ENCODE measurements around the gene UBAC2.

The UBAC2 gene

DNA sequence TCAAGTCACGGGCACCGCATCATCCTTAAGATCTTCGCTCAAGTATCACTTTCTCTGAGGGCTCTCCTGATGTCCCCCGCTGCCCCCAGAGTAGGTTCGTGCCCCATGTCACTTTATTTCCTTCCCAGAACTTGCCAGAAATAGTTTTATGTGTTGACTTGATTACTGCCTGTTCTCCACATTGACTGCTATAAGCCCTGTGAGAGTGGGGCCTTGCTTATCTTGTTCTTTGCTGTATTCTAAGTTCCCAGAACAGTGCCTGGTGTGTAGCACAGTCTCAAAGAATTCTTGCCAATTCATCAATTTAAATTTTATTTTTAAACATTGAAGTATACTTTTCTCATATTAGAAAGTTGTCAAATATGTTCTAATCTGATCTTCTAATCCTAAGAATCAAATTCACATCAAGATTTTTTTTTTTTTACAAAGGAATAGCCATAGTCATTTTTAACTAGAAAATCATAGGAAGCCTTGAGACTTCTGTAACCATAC, 138.6 kb downstream of the UBAC2 start:
- DNase-seq (ENCODE audit: low read depth) = no peak

DNA sequence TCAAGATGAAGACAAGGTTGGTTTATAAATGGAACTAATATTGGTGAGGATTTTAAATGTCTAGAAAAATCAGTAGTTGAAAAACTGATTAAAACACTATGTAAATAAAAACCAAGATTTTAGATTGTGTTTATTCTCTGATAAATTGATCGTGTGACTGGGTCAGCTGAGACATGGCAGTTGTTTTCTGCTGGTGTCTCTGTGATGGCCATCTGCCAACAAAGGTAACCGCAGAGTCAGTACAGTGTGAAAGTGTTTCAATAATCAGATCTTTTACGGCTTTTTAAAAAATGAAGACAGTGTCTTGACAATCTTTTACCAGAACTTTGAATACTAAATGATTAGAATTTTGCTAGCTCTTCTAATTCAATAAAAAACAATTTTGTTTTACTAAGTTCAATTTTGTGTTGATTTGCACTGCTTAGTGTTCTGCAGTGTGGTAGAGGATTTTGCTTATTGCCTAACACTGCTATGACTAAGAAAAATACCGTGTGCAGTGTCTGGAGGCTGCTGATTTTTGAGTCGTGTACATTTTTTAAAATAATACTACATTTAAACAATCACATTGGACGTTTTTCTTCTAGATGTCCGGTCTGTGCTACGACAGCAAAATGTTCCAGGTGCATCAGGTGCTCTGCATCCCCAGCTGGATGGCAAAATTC, 139.2 kb downstream of the UBAC2 start:
- peak; percentile 82 for DNase-seq (ENCODE audit: low read depth)

DNA sequence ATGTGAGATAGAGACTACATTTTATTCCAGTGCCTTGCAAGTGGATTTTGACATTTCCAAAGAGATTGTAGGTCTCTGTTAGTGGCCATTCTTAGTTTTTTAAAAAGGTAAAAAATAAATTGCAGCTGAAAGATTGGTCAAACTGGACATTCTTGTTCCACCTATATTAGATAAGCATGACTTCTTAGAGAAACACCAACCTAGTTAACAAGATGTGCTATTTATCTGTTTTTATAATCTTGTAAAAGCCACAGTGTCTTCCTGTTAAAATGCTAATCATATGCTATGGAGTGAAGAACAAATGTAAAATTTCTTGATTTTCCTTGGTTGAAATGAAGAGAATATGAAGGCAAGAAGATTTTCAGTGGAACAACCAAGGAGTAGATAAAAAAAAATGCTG, 140.0 kb downstream of the UBAC2 start:
- DNase-seq (ENCODE audit: low read depth) = no peak

DNA sequence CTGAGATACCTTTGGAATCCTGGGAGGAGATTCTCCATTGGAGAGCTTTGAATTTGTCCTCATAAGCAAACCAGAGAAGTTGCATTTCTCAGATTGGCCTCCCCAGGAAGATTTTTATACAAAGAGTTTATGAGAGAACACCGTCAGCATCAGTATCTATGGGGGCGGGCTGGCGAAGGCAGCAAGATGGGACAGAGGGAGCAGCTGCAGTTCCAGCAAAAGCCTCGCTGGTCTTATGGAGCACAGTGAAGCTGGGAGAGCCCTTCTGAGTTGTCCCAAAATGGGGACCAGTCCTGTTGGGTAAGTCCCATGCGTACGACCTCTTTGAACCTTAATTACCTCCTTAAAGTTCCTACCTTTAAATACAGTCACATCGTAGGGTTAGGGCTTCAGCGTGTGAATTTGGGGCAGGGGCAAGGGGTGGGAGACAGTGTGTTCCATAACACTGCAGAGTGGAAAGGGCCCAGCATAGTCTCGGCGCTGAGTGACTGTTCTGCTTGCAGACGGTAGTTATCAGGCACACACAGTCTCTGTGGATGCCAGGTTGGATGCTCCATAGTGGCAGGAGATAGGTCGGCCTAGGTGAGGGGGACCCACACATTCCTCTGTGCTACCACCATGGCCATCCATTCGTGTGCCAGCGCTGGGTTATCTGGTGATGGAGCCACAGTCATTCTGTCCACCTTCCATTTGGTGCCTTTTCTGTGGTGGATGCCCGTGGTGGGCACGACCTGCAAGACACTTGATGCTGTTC, 141.5 kb downstream of the UBAC2 start:
- no peak for DNase-seq (ENCODE audit: low read depth)

DNA sequence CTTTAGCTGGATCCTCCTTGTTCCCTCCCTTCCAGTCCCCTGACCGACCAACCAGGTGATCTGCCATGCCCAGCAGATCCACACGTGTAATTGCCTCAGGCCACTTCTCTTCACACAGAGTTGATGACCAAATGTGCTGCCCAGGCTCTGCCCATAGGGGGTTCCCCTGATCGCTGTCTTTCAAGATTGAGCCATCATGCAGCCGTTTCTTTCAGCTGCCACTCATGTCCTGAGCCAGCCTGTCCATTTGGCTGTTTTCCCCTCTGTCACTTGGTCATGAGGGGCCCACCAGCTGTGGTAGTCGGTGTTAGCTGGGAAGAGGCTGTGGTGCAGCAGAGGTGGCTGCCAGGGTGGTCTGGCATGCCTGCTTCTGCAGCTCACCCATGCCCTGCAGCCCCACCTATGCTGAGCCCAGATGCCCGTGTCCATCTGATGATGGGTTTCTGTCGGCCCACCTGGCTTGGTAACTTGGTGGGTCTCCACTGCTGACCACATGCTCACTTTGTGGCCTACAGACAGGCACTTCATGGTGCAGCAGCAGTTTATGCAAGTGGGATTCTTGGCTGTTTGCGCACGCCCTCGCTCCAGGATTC, 142.2 kb downstream of the UBAC2 start:
- no peak for DNase-seq (ENCODE audit: low read depth)

DNA sequence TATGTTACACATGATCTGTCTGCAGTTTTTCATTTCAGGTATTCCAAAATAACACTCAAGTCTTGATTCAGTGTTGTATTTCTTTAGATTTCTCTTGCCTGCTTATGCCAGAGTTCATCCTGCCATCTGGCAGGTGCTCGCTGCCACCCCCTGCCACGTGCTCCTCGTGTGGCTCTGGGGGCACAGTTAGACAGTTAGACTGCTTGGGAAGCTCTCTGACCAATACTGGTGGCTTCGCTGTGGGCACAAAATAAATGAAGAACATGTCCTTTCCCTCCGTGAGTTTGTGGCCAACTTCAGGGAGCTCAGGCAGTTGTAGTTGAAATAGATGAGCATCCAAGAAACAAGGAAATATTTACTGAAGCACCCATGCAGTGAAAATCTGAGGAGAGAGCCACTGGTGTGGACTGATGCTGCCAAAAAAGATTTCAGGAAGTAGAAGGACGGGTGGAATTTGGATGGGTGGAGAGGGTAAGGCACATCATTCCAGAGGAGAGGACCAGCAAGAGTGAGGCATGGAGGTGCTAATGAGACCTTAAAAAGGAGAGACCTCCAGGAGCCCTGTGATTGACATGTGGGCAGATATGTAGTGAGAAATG, 144.1 kb downstream of the UBAC2 start:
- DNase-seq (ENCODE audit: low read depth) = no peak

DNA sequence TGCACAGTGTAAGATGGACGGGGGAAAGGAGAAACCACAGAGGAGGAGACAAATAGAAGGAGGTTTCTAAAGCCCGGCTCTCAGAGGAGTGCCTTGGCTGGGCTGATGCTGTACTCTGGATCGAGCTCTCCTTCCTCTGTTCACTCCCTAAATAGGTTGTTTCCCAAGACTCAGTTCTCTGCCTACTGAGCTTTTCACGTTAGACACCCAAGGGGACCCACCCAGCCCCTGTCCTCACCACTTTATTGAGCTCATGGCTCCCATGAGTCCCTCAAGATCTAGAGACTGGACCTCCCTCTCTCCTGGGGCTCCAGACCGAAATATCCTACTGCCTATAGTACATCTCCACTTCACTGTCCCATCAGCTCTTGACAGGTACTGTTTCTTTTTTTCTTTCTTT, 144.7 kb downstream of the UBAC2 start:
- DNase-seq (ENCODE audit: low read depth) = no peak

DNA sequence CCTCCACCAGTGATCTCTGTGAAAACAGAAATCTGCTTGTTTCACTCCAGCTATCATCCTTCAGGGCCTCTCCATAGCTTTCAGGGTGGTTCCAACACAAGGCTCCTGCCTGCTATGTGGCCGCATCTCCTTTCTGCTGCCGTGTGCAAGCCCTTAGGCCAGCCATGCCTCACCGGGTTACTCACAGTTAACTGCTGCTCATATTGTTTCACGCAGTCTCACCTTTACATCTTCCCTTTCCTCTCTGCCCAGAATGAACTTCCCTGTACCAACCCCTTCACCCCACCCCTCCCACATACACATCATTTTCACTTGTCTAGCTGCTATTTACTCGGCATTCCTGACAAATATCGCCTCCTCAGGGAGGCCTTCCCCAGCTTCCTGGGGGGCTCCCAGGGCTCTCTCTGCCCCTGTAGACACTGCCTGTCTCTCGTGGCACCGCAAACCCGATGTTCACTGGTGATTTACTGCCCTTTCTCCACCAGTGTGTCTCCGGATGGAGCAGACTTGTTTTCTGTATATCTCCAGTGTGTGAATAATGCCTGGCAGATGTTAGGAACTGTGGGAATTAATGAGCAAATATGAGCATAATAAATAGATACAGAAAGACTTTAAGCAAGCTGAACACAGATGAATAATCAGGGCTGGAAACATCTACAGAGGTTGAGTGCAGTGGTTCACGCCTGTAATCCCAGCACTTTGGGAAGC, 145.8 kb downstream of the UBAC2 start:
- no peak for DNase-seq (ENCODE audit: low read depth)

DNA sequence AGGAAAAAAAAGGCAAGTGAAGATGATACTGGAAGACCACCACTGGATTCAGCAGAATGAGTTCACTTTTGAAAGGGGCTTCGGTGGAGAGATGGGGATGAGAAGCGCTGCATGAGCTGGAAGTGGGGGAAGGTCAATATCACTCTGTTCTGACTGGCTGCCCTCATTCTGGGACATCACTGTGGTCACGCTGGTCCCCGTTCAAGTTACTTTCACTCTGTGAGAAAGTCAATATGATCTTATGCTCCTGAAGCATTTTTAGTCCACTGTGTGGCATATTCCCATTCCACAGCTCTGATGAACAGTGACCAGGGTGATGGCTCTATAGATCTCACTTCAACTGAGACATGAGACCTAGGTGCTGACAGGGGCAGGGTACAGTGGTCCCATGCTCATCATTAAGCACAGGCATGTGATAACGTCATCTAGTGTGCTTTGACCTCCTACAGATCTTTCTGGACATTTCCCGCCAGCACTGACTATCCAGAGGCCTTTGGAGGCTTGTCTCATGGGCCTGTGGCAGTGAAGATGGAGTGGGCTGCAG, 146.8 kb downstream of the UBAC2 start:
- no peak for DNase-seq (ENCODE audit: low read depth)

DNA sequence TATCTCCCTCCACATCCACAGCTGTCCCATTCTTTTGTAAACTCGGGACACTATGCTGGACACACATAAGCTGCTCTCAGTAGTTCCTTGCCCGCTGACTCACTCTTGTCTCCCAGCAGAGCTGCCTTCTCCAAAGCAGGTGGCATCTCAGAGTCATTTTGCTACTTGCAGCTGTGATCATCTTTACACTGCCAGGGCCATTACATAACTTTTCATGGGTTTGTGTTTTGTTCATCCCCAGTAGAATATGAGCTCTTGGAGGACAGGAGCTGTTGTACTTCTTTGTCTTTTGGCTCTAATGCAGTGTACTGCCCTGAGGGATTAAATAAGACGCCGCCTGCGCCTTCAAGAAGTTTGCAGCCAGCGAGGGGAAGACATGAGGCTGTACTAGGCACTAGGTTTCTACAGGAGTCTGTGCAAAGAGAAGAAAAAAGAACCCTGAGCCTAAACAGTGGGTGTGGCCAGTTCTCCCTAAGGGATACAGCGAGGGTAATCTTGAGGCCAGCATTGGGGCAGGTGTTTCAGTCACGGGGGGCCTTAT, 147.3 kb downstream of the UBAC2 start:
- no peak for DNase-seq (ENCODE audit: low read depth)

DNA sequence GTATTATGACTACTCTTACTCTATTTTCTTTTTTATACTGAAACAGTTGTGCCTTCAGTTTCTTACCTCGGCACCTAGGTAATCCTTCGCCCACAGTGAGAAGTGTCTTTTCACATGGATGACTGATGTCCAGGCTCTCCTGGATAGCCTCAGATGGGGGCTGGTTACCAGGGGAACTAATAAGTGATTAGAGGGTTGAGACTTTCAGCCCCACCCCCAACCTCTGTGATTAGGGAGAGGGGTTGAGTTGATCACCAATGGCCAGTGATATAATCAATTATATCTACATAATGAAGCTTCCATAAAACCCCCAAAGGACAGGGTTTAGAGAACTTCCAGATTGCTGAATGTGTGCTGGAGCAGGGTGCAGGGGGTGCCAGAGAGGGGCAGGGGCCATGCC, 149.5 kb downstream of the UBAC2 start:
- no peak for DNase-seq (ENCODE audit: low read depth)

DNA sequence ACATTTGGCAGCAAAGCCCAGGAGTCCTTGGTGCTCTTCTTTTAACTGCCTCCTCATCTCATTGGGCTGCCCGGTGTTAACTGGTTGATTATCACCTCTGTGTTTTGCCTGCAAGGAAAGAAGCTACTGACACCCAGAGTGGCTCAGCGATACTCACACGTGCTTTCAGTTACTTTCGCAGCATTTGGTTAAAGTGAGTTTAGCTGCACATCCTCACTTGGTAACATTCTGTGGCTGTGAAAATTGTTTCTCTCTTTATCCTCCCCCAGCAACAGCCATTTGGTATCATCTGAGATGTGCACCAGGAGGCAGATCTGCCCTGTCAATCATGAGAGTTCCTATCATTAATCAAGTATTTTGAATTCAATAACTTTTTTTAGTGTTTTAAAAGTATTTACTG, 151.1 kb downstream of the UBAC2 start:
- no peak for DNase-seq (ENCODE audit: low read depth)

DNA sequence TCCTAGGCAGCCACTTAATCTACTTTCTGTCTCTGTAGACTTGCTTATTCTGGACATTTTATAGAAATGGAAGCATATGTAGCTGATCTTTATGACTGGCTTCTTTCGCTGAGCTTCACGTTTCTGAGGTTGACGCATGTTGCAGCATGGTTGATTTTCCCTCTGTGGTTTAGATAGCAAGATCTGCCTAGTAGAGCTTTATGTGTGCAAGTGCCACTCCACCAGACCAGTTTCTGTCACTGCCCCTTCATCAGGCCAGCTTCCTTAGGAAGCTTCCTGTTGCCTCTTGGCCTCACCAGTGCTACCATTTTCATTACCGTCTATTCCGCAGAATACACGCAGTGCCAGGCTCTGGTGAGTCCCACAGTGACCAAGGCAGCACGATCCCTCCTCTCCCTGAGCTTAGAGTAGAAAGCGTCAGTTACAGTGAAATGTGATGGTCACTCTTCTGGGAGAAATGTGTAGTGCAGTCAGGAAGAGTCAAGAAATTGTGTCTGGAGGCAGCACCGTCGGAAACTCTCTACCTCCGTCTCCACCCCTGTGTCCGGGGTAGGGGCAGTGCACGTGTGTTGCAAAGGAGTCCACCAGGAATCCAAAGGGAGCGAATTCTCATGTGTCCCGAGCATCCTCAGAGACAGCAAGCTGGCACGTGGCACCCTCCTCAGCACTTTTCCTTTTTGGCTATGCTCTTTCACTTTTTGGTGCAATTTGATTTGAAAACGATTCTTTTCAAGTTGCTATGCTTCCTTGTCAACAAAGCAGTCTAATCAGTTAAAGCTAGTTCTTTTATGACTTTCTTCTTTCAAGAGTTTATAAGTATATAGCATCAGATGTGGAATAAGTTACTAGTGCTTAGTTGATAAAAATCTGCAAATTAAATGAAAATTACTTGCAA, 151.9 kb downstream of the UBAC2 start:
- DNase-seq (ENCODE audit: low read depth) = no peak

DNA sequence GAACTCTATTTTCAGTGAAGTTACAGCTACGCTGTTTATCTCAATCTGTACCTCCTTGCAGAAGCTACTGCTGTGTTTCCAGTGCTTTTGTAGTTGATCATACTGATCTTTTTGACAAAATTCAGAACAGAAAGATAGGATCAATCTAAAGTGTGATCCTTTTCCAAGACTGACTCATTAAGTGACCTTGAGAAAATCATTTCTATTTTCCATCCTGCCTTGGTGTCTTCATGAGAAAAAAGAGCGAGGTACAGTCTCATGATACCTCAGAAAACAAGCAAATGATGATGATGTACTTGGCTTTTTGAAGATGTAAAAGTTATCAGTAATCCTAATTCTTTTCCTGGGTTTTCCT, 152.6 kb downstream of the UBAC2 start:
- no peak for DNase-seq (ENCODE audit: low read depth)

DNA sequence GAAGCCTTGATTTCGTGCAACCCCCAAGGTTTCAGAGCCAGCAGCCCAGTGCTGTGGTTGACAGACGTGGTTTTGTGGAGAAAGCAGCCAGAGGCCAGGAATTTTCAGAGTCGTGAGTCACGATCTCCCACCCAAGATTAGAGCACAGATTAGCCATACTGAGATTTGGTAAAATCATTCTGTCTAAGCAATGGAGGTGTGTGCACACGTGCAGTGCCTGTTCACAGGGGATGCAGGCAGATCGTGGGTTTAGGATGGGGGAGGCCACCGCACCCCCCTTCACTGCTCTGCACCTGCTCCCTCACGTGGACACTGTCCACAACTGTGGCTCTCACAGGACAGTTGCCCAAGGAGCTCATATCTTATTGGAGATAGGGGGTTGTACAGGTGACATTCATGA, 153.2 kb downstream of the UBAC2 start:
- DNase-seq (ENCODE audit: low read depth) = peak; percentile 57

DNA sequence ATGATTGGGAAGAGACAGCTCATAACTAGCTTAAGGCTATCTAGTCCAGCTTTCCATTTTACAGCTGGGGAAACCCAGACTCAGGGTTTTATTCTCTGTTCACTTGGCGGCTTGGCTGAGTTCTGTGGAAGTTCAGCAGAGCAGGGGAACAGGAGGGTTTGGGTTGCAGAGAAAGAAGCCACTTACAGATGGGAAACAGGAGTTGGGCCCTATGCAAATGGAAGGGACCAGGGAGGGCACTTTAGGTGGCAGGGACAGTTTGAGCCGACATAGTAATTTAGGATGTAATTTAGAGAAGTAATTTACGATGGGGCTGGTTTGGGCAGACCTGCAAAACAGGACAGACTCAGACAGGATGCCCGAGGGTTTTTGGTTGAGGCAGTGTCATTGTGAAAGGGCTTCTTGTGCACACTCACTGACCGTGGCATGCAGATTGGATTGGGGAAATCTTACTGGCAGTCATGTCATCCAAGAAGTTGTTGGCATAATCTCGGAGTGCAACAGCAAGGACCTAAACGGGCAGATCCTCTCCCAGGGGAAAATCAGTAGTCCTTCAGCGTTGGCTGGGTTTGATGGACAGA, 153.8 kb downstream of the UBAC2 start:
- no peak for DNase-seq (ENCODE audit: low read depth)

DNA sequence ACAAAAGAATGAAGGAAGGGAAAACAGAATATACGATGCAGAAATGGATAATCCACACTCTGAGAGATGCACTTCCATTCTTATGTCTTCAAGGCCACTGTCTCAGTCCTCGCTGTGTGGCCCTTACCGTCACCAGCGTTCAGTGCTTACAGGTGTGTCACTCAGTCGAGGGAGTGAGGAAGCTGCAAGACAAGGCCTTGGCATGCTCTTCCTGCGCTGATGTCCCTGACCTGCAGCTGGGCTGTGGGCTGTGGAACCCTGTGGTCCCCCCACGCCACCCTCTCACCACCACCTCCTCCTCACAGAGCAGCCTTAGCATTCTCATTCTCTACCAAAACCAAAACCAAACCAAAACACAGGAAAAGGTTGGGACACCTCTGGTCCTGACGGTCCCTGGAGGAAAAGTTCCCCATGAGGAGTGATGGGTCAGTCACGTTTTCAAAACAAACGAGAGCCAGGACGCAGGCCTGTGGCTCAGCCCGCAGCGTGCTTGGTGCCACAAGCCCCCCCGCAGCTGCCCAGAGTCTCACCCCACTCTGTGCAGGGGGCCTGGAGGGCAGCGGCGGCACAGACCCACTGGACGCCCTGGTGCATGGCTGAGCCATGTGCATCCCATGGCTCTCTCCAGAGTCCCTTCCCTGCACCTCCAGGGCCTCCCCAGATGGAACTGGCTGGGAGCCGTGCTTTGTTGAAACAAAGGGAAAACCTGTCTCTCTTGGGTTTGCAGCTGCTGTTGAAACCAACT, 154.8 kb downstream of the UBAC2 start:
- no peak for DNase-seq (ENCODE audit: low read depth)

DNA sequence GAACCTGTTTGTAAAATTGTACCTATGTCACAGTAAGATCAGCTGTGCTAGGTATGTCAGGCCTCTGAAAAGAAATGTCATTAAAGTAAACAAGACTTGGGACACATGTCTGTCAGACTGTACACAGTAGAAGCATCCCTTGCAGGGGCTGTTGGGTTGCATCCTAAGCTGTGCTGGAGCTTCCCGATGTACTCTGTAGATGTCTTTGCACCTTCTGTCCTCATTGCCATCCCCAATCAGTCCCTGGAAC, 155.3 kb downstream of the UBAC2 start:
- DNase-seq (ENCODE audit: low read depth) = no peak

DNA sequence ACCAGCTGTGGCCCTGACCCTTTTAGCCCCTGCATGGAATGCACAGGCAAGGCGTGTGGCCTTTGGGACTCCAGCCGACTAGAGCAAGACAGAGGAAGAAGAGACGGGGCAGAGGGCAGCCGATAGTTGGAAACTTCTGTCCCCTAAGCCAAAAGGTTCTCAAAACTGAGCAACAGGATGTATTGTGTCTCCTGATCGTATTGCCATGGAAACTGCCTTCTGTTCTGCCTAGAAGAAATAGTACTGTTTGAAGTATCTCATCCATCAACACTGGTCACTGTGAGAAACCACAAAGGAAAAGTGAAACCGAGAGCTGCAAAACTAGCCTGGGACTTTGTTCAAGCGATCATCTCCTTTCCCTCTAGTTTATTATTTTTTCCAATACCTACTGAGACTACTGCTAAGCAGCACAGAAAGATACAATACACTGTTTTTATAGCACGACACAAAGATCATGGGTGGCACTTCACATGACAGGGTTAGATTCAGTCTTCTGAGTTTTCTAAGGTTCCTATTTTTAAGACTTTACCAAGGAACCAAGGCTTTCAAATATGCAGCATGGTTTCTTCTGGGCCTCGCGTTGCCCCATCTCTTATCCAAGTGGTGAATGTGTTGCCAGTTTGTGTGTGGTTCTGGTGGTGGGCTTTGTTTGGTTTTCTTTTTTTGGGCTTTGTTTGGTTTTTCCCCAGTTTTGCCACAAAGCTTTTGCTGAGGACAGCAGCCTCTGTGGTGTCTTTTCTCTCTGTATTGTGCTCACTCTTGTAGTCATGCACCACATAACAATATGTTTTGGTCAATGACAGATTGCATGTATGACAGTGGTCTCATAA, 155.8 kb downstream of the UBAC2 start:
- DNase-seq (ENCODE audit: low read depth) = peak; percentile 94
